GM19438 (cell line): ENCODE data around the gene HLA-G.
"Not testable (repeated sequence)": the region's sequence is repeated elsewhere in the genome, so short reads cannot be mapped to it uniquely, and the experiment has no call there.

Experiments
- ATAC-seq: cut with Tn5 transposase; IDR thresholded peaks from one replicate; pipeline ENCODE4 v1.9.1; 2021; ENCODE audit warnings: low read depth; ENCODE audit not compliant: unreplicated experiment

The HLA-G gene

DNA sequence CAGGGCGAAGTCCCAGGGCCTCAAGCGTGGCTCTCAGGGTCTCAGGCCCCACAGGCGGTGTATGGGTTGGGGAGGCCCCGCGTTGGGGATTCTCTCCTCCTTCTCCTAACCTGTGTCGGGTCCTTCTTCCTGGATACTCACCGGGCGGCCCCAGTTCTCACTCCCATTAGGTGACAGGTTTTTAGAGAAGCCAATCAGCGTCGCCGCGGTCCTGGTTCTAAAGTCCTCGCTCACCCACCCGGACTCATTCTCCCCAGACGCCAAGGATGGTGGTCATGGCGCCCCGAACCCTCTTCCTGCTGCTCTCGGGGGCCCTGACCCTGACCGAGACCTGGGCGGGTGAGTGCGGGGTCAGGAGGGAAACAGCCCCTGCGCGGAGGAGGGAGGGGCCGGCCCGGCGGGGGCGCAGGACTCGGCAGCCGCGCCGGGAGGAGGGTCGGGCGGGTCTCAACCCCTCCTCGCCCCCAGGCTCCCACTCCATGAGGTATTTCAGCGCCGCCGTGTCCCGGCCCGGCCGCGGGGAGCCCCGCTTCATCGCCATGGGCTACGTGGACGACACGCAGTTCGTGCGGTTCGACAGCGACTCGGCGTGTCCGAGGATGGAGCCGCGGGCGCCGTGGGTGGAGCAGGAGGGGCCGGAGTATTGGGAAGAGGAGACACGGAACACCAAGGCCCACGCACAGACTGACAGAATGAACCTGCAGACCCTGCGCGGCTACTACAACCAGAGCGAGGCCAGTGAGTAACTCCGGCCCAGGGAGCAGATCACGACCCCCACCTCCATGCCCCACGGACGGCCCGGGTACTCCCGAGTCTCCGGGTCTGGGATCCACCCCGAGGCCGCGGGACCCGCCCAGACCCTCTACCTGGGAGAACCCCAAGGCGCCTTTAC lies at the start of gene HLA-G:
Gene HLA-G, plus strand, starts transcription at position 247 of the 892 bp plus-strand sequence. Its CDS starts 20 bp downstream, at position 267.
- ATAC-seq, result no peak

DNA sequence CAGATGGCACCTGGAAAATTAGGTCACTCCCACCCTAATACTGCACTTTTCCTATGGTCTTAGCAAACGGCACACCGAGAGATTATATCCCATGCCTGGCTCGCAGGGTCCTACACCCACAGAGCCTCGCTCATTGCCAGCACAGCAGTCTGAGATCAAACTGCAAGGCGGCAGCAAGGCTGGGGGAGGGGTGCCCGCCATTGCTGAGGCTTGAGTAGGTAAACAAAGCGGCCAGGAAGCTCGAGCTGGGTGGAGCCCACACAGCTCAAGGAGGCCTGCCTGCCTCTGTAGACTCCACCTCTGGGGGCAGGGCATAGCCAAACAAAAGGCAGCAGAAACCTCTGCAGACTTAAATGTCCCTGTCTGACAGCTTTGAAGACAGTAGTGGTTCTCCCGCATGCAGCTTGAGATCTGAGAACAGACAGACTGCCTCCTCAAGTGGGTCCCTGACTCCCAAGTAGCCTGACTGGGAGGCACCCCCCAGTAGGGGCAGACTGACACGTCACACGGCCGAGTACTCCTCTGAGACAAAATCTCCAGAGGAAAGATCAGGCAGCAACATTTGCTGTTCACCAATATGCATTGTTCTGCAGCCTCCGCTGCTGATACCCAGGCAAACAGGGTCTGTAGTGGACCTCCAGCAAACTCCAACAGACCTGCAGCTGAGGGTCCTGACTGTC lies 47.5 kb upstream of the HLA-G start:
- ATAC-seq, result not testable (repeated sequence)

DNA sequence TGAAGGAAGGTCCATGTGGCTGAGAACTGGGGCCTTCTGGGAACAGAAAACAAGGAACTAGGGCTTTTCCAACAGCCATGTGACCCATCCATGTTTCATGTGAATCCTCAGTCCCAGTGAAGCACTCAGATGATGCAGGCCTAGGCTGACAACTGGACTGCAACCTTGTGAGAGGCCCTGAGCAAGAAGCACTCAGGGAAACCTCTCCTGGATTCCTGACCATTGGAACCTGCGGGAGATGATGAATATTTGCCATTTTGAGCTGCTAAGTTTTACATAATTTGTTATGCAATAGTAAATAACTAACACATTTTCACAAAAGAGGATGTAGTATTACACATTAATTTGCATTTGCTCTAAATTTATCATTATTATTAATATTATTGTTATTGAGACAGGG lies 38.4 kb upstream of the HLA-G start:
- ATAC-seq, result no peak

DNA sequence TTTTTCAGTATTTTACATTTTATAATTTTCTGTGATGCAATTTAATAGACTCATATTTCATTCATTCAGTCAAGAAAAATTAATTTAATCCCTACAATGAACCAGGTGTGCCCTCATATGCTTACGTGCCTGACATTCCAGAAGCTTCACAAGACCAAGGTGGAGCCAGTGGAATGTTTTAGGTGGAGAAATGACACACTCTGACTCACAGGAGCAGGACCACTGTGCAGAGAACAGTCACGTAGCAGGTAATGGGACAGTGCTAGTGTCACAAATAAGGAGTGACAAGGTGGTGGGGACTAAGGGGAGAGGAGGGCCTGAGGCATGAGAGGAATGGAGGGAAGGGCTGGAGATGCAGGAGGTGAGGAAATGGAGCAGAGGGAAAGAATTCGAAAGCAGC lies 37.0 kb upstream of the HLA-G start:
- ATAC-seq, result no peak

DNA sequence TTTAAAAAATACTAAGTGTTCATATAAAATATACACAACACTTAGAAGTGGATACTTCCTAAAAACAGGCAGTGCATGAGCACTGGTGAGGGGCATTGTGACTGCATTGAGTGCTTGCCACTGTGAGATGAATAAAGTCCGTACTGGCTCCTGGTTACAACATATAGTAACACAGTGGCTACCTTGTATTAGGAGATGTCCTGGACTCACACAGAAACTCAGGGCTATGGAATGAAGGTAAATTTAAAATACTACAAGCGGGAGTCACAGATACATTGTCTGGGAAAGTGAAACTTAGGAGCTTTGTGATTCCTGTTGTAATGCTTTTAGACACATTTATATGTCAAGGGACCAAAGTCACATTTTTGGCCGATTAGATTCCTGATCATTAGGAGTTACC lies 36.5 kb upstream of the HLA-G start:
- no peak for ATAC-seq

DNA sequence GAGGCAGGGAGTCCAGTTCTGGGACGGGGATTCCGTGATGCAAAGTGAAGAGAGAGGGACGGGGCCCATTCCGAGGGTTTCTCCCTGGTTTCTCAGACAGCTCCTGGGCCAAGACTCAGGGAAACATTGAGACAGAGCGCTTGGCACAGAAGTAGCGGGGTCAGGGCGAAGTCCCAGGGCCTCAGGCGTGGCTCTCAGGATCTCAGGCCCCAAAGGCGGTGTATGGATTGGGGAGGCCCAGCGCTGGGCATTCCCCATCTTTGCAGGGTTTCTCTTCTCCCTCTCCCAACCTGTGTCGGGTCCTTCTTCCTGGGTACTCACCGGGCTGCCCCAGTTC lies 35.9 kb upstream of the HLA-G start:
- ATAC-seq, result no peak

DNA sequence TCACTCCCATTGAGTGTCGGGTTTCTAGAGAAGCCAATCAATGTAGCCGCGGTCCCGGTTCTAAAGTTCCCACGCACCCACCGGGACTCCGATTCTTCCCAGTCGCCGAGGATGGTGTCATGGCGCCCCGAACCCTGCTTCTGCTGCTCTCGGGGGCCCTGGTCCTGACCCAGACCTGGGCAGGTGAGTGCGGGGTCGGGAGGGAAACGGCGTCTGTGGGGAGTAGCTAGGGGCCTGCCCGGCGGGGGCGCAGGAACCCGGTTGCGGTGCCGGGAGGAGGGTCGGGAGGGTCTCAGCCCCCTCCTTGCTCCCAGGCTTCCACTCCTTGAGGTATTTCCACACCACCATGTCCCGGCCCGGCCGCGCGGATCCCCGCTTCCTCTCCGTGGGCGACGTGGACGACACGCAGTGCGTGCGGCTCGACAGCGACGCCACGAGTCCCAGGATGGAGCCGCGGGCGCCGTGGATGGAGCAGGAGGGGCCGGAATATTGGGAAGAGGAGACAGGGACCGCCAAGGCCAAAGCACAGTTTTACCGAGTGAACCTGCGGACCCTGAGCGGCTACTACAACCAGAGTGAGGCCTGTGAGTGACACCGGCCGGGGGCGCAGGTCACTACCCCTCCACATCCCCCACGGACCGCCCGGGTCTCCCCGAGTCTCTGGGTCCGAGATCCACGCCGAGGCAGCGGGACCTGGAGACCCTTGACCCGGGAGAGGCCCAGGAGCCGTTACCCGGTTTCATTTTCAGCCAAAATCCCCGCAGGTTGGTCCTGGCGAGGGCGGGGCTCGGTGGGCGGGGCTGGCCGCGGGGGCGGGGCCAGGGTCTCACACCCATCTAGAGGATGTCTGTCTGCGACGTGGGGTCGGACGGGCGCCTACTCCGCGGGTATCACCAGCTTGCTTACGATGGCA lies 35.2 kb upstream of the HLA-G start:
- ATAC-seq, result no peak

DNA sequence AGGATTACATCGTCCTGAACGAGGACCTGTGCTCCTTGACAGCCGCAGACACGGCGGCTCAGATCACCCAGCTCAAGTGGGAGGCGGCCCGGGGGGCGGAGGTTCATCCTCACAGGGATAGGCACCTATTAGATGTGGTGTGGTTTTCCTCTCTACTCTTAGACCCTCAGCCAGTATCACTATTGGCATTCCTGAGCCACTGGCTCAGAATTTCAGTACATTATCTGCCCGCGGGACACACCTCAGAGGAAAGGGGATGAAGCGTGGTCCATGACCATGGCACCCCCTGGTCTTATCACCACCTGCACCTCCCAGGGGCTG lies 34.6 kb upstream of the HLA-G start:
- no peak for ATAC-seq

DNA sequence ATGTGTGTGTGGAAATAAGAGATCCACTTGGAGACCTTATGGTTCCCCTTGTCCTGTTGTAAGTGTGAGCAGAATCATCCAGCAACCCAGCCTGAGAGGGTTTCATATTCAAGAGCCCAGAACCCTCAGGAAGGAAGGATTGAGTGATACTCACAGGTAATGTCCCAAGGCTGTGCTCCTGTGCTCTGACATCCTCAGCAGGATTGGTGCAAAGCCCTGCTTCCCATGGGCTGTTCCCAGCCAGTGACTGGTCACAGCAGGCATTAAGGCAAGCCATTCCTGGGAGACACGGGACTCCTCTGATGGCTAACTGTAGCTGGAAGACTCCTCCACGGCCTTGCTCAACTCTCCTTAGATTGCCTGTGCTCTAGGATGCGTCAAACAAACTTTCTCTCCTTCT lies 33.8 kb upstream of the HLA-G start:
- ATAC-seq, result no peak

DNA sequence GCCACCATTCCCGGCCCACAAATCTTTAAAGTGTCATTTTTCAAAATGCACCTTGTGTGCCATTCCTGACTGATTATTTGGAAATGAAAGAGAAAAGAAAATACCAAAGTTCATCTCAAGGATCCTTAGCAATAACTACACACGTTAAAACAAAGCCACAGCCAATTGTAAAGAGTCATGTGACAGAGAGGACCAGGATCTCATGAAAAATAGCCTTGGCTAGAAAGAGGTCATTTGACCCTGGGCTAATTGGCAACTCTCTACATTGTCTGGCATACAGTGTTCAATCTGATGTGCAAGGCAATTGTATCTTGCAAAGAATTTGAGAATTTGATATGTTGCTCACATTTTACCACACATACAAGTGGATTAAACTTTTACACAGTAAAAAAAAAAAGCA lies 31.6 kb upstream of the HLA-G start:
- no peak for ATAC-seq

DNA sequence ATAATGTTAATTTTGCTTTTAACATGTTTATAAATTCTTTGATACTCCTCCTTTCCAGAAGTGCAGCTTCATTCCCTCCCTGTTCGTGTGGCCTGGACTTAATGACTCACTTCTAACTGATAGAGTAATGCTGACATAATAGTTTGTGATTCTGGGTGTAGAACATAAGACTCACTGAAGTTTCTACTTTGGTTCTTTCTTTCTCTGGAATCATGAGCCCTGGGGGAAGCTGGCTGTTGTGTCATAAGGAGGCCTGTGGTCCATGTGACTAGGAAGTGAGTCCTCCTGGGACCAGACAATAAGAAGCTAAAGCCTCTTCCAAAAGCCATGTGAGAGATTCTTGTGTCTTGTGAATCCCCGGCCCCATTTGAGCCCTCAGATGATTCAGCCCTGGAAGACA lies 30.5 kb upstream of the HLA-G start:
- ATAC-seq, result no peak

DNA sequence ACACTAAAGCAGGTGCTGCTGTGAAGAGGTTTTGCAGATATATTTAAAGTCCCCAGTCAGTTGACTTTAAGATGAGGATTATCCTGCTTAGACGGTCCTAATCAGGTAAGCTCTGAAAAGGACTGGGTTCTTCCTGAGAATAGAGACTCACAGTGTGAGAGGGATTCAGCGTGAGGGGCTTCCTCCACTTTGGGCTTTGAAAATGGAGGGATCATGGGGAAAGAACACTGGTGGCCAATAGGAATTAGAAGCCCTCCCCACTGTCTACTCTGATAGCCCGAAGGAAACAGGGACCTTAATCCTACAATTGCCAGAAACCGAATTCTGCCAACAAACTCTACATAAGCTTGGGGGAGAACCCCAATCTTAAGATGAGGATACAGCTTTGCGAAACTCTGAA lies 29.7 kb upstream of the HLA-G start:
- ATAC-seq, result no peak

DNA sequence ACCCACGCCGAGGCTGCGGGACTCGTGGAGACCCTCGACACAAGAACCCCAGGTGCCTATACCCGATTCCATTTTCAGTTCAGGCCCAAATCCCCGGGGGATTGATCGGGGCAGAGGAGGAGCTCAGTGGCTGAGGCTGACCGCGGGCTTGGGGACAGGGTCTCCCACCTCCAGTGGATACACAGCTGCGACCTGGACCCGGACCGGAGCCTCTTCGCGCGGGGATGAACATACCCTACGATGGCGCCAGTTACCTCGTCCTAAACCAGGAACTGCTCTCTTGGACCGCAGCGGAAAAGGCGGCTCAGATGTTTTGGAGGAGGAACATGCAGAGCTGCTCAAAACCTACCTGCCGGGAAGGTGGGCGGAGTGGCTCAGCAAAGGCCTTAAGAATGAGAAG lies 27.4 kb upstream of the HLA-G start:
- ATAC-seq, result no peak

DNA sequence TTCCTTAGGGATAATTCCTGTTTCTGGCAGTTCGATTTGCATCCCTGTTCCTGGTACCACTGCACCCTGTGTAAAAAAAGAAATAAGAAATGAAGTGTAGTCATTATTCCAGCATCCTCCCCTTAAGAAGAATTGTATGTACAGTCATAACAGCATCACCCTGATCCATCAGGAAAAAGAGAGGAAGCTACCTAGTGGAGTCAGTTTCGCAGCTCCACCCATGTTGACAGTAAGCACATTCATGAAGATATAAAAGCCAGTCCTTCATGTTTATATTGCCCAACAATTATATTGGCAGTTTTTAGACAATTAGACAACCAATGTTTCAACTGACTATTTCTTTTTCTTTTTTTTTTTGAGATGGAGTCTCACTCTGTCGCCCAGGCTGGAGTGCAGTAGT lies 21.2 kb upstream of the HLA-G start:
- ATAC-seq, result no peak

DNA sequence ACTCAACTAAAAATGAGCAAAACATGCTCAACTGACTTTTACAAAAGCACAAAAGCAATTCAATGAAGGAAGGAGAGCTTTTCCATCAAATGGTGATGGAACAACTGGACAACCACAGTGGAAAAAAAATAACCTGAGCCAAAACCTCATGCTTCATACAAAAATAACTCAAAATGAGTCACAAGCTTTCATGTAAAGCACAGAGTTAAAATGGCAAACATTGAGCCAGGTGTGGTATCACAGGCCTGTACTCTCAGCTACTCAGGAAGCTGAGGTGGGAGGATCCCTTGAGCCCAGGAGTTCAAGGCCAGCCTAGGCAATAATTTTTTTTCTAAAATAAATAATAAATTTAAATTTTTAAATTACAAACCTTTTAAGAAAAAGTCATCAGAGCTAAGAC lies 18.4 kb upstream of the HLA-G start:
- ATAC-seq, result no peak

DNA sequence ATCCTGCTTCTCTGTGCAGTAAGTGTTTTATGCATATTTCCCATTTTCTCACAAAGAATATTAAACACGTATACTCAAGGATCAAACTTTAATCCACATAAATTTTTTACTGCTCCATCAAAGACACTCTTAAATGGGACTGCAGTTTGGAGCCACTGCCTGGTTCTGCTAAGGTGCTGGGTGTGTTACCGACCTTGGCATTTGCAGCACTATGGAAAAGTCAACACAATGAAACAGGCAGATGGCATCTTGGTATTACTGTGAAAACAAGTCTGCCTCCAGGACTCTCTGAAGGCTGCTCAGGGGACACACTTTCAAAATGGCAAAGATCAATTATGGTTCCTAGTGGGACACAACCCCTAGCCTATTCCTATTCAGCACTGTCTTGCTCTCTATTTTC lies 17.3 kb upstream of the HLA-G start:
- no peak for ATAC-seq

DNA sequence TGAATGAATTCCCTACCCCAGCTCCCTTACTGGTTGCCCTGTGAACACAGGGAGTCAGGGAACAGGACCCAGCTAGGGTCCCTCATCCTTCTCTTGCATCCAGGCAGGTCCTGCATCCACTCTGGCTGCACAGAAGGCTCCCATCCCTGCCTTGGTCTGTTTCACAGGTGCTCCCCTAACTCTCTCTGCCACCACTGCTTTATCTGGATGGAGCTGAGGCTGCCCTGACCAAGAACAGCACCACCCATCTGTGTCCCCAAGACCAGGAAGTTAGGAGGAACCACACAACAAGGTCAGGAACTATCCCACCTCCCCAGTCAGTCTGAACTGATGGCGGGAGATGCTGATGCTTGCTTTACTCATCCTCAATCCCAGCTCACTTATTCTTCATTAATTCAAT lies 16.2 kb upstream of the HLA-G start:
- no peak for ATAC-seq

DNA sequence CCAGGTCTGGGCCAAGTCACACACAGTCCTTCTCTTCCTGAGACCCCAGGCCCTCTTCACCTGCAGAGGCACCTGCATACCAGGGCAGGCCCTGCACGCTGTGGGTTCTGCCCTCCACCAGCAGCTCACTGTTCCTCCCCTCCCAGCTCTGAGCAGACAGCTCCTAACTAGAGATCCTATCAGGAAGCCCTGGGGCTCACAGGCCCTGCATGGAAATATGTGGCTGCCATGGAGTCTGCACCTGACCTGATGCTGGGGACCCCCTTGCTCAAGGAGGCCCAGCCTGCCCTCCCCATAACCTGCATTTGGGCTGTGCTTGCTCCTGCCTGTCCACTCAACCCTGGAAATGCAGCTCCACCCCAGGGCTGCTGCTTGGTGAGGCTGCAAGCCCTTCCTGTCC lies 14.6 kb upstream of the HLA-G start:
- ATAC-seq, result no peak

DNA sequence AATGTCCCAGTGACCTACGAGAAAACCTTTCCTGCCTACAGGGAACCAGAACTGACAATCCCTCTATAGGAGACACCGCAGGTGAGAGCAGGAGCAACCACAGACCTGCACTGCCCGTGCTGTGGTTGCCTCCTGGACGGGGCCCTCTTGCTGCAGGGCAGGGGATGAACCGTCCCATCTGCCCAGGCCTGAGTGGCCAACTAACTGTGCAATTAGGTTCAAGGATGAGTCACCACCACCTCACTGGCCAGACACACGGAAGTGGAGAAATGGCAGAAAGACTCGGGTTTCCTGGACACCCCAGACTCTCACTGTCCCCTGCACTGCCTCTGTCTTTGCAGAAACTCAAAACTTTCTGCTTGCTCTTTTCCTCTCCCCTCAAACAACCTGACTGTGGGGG lies 13.8 kb upstream of the HLA-G start:
- no peak for ATAC-seq

DNA sequence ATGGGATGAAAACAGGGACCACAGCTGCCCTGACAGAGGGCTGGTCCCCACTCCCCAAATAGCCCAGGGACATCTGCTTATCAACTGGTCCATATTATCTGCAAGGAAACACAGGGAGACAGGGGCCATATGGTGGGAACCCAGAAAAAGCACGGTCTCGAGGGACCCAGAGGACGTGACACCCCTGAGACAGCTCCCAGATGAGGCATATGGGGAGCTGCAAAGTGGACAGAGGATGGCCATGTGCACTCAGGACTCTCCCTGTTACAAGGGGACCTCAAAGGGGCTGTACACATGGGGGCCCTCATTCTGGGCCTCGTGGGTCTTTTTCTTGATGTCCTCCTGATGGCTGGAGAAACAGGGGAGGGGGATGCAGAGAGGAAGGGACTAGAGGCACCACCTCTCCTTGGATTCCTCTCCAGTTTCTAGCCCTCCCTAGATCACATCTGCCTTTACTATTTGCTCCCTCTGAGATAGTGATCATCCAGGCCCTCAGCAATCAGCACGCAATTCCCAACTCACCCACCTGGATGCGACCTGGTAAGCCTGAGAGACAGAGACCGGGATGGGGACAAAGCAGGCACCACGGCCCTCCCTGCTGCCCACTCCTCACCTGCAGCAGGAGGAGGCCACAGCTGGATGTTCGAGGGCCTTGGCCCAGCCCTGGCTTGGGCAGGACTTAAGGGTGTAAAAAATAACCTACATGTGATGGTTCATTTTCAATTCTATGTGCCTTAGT lies 13.1 kb upstream of the HLA-G start:
- ATAC-seq, result no peak
